ENCODE data around the gene COX19. TPM values are rescaled to one million over a fixed set of nuclear protein-coding genes. Genes with fewer than 3 reads are reported as not detected.

The COX19 gene
- total and polyA plus RNA-seq, 2 of the 13 experiments (the other 11 are each of a cell fraction or from before 2014, with no cell fraction given): 11.5 to 21.7 TPM

DNA sequence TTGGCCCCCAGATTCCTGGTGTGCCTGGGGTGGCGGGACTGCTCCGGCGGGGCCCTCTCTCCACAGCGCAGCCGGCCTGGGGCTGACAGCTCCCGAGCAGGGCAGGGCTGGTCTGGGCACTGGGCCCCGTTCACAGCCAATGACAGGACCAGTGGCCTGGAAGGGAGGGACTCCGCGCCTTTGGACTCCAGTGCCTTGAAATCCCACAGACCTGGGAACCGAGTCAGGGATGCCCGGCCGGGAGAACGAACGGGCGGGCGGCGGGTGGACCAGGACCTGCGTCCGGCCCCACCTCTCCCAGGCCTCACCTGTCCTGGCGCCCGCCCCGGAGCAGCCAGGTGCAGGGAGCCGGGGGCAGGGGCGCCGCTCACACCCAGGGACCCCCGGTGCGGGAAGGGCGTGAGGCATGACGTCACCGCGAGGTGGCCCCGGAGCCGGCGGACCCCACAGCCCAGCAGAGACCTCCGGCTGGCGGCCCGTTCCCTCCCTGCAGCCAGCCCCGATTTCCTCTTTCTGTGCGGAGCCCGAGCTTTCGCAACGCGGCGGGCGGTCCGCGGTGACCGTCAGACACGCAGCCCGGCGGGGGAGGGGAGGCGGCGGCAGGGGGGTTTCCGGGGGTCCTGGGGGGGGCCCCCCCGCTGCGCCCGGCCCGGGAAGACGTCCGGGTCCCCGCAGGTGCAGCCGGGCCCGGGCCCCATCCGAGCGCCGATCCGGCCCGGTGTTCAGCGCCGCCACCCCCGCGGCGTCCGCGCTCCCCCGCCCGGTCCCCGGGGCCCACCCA lies 21.6 kb downstream of the COX19 start (continued):
- TF ChIP-seq, protein P1, sequence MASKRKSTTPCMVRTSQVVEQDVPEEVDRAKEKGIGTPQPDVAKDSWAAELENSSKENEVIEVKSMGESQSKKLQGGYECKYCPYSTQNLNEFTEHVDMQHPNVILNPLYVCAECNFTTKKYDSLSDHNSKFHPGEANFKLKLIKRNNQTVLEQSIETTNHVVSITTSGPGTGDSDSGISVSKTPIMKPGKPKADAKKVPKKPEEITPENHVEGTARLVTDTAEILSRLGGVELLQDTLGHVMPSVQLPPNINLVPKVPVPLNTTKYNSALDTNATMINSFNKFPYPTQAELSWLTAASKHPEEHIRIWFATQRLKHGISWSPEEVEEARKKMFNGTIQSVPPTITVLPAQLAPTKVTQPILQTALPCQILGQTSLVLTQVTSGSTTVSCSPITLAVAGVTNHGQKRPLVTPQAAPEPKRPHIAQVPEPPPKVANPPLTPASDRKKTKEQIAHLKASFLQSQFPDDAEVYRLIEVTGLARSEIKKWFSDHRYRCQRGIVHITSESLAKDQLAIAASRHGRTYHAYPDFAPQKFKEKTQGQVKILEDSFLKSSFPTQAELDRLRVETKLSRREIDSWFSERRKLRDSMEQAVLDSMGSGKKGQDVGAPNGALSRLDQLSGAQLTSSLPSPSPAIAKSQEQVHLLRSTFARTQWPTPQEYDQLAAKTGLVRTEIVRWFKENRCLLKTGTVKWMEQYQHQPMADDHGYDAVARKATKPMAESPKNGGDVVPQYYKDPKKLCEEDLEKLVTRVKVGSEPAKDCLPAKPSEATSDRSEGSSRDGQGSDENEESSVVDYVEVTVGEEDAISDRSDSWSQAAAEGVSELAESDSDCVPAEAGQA (IDR thresholded peaks at IDR 0.05; ENCODE audit: low read depth): no peak
- TF ChIP-seq, protein P1 (CRISPR knock-in tag; IDR thresholded peaks at IDR 0.05; ENCODE audit: borderline replicate concordance): no peak
- no peak for TF ChIP-seq ZNF724P (CRISPR knock-in tag; IDR thresholded peaks at IDR 0.05; ENCODE audit: borderline replicate concordance)
- TF ChIP-seq RBFOX2 (IDR thresholded peaks at IDR 0.05; ENCODE audit: low read depth, low read length): peak; percentile 65
- peak; percentile 47 for TF ChIP-seq ZBTB38 (CRISPR knock-in tag; IDR thresholded peaks at IDR 0.05)
- no peak for TF ChIP-seq ZNF891 (CRISPR knock-in tag; IDR thresholded peaks at IDR 0.05)
- TF ChIP-seq, protein P2, sequence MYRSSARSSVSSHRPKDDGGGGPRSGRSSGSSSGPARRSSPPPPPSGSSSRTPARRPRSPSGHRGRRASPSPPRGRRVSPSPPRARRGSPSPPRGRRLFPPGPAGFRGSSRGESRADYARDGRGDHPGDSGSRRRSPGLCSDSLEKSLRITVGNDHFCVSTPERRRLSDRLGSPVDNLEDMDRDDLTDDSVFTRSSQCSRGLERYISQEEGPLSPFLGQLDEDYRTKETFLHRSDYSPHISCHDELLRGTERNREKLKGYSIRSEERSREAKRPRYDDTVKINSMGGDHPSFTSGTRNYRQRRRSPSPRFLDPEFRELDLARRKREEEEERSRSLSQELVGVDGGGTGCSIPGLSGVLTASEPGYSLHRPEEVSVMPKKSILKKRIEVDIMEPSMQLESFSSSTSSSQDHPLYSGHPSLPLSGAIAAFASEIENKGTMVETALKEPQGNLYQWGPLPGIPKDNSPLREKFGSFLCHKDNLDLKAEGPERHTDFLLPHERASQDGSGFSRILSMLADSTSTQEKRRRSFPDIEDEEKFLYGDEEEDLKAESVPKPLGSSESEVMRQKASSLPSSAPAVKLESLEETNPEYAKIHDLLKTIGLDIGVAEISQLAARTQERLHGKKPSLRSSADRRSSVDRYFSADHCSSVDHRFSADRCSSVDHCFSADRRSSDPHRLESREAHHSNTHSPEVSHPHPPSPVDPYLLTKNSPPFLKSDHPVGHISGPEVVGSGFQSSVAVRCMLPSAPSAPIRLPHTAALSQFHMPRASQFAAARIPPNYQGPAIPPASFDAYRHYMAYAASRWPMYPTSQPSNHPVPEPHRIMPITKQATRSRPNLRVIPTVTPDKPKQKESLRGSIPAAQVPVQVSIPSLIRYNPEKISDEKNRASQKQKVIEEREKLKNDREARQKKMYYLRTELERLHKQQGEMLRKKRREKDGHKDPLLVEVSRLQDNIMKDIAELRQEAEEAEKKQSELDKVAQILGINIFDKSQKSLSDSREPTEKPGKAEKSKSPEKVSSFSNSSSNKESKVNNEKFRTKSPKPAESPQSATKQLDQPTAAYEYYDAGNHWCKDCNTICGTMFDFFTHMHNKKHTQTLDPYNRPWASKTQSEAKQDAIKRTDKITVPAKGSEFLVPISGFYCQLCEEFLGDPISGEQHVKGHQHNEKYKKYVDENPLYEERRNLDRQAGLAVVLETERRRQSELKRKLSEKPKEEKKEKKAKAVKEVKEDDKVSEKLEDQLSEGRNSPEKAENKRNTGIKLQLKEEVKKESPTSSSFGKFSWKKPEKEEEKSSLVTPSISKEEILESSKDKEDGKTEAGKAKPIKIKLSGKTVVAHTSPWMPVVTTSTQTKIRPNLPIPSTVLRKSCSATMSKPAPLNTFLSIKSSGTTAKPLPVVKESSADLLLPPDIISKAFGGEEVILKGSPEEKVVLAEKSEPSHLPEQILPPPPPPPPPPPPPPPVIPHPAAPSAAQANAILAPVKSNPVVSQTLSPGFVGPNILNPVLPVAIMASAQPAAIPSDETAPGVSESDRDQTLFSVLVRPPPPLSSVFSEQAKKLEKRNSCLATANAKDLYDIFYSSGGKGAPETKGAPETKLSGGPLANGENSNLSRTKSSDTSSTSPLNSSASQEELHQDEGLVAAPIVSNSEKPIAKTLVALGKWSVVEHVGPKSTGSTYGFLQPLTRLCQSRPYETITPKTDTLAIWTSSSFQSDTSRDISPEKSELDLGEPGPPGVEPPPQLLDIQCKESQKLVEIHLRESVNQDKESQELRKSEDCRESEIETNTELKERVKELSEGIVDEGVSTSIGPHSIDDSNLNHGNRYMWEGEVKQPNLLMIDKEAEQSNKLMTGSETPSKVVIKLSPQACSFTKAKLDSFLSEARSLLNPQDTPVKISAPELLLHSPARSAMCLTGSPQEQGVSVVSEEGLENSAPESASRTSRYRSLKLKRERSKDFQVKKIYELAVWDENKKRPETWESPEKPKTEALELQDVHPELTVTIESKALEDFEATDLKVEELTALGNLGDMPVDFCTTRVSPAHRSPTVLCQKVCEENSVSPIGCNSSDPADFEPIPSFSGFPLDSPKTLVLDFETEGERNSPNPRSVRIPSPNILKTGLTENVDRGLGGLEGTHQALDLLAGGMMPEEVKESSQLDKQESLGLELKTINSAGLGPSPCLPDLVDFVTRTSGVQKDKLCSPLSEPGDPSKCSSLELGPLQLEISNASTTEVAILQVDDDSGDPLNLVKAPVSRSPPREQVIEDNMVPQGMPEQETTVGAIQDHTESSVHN (CRISPR knock-in tag; IDR thresholded peaks at IDR 0.05): no peak
- TF ChIP-seq ATF7 (IDR thresholded peaks at IDR 0.05): peak; percentile 95
- TF ChIP-seq ATF7 (CRISPR knock-in tag; IDR thresholded peaks at IDR 0.05): no peak
- TF ChIP-seq STAT5B (CRISPR knock-in tag; IDR thresholded peaks at IDR 0.05): no peak
- TF ChIP-seq, protein P3, sequence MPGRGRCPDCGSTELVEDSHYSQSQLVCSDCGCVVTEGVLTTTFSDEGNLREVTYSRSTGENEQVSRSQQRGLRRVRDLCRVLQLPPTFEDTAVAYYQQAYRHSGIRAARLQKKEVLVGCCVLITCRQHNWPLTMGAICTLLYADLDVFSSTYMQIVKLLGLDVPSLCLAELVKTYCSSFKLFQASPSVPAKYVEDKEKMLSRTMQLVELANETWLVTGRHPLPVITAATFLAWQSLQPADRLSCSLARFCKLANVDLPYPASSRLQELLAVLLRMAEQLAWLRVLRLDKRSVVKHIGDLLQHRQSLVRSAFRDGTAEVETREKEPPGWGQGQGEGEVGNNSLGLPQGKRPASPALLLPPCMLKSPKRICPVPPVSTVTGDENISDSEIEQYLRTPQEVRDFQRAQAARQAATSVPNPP (CRISPR knock-in tag; IDR thresholded peaks at IDR 0.05): no peak
- no peak for TF ChIP-seq LCORL (IDR thresholded peaks at IDR 0.05)
- no peak for TF ChIP-seq LCORL (CRISPR knock-in tag; IDR thresholded peaks at IDR 0.05)
- no peak for TF ChIP-seq RBM22 (optimal IDR thresholded peaks at IDR 0.05; ENCODE audit: low read length)
- TF ChIP-seq ZKSCAN8 (CRISPR knock-in tag; IDR thresholded peaks at IDR 0.05; ENCODE audit: borderline replicate concordance): no peak
